ENCODE results near the gene CD52.

GRCh38 chr1:26350701-26351589, 33.2 kb downstream of the CD52 start:
- TF ChIP-seq POLR2AphosphoS5 (IDR thresholded peaks at IDR 0.05; ENCODE audit: low read depth, low read length) (no peak), POLR2A (IDR thresholded peaks at IDR 0.05; ENCODE audit: low read depth, low read length) (no peak), TAF1 (IDR thresholded peaks at IDR 0.05; ENCODE audit: low read depth, low read length) (no peak), PAX5 (IDR thresholded peaks at IDR 0.05; ENCODE audit: insufficient read depth, low read length, severe bottlenecking) (no peak), POU2F2 (IDR thresholded peaks at IDR 0.05; ENCODE audit: low read depth, low read length) (no peak), SPI1 (IDR thresholded peaks at IDR 0.05; ENCODE audit: low read depth, low read length) (no peak)
